ENCODE results near the gene PCDHB9.

Gene PCDHB9

DNA sequence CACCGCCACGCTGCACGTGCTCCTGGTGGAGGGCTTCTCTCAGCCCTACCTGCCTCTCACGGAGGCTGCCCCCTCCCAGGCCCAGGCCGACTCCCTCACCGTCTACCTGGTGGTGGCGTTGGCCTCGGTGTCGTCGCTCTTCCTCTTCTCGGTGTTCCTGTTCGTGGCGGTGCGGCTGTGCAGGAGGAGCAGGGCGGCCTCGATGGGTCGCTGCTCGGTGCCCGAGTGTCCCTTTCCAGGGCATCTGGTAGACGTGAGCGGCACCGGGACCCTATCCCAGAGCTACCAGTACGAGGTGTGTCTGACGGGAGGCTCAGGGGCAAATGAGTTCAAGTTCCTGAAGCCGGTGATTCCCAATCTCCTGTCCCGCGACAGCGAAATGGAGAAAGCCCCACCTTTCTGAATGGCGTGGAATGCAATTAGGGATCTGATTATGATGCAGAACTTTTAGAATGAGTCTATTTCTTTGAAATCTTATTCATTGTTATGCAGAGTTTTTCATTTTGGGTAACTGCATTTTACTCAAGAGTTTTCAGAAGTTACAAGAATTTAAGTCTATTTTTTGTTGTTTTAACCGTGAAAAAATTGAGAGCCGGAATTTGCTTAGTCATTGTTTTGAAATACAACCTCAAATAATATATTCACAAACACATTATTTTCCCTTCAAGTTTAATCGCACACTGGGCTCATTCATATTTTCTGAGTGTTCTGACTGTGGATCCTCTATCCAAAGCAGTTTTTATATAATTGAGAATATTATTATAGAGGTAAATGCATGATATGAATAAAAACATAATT, 49.8 kb downstream of the PCDHB9 start:
- no peak for DNase-seq (ENCODE audit: low read depth)
